GM19025 (cell line): ENCODE data around the gene ACTR10.

Experiments
- ATAC-seq: cut with Tn5 transposase; IDR thresholded peaks from one replicate; pipeline ENCODE4 v1.9.1; 2021; ENCODE audit warnings: mild to moderate bottlenecking, low read depth, moderate library complexity; ENCODE audit not compliant: unreplicated experiment

Gene ACTR10

GRCh38 chr14:58199726-58200479 is at the start of gene ACTR10:
Gene ACTR10, plus strand, starts transcription at chr14:58200149. Its CDS starts 69 bp downstream, at chr14:58200218.
- peak; percentile 93 for ATAC-seq

DNA sequence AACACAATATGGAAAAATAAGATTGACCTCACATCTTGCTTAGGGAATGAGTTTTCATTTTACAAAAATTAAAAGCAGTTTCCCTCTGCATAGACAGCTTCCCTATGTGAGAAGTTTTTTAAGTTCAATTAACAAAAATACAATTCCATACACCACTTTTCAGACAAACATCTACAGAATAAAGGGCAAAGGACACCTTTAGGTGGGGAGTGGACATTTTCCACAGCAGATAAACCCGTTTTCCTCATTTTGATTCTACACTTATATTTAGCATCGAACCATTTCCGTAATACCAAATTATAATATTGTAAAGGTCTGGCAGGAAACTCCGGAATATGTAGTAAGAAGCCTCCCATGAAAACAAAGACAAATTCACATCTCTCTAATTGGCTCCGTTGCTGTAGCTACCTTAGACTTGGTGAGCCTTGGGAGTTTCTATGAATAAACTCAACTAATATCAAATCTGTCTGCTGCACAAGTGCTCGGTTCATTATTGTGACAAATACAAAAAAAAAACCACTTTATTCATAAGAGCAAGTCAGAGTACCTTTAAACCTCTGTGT is 49.6 kb upstream of the ACTR10 start:
- ATAC-seq: no peak

- ATAC-seq: peak; percentile 7
Observed at GRCh38 chr14:58151133-58152013, 48.6 kb upstream of the ACTR10 start.

GRCh38 chr14:58152014-58152857 is 47.7 kb upstream of the ACTR10 start, which contains the start of gene ARMH4:
Gene ARMH4, minus strand, starts transcription at chr14:58152213. Its CDS starts 12,855 bp downstream, at chr14:58139358.
- peak; percentile 93 for ATAC-seq

DNA sequence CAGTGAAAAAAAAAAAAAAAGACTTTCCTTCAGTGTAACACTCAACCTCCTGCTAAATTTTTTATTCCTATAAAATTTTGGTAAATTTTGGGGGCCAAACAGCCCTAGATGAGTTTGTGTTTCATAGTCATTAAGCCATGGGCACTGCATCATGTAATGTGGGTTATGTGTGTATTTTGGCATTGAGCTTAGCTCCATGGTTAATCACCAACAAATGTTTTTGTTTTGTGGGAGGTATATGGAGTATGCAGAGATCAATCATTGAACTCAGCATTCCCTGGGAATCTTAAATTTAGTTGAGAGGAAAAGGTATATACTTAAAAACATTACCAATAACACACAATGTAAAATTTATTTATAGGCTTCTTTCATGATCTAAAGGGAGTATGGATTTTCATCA is 39.4 kb upstream of the ACTR10 start:
- no peak for ATAC-seq

GRCh38 chr14:58166005-58166983 is 33.7 kb upstream of the ACTR10 start:
- ATAC-seq: no peak

DNA sequence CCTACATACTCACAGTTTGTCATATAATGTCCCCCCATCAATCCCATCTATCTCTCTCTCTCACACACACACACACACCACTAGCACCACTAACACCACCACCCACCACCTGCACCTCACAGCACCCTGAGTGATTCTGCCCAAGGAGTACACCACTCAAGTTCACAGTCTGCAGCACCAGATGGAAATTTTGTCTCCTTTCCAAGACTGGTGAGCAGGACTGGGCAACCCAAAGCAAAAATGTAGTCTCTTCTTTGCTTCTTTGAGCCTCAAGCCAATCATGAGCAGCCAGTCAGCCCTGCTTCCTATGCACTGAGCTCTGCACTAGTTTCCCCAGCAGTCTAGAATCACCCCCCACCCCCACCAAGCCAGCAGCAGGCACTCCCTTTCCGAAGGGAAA is 32.9 kb upstream of the ACTR10 start:
- no peak for ATAC-seq

DNA sequence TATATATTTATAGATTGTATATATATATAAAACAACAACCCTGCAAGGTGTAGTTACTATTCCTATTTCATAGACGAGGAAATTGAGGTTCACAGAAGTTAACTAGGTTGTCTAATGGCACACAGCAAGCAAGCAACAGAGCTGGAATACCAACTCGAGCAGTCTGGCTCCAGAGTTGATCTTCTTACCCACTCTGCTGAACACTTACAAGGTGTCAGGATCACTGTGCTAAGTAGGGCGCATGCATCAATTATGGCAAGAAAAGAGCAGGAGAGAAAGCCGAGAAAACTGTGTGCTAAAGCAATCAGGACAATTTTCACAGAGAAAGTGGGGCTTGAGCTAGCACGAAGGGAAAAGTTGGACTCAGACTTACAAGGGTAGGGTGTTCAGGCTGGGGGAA is 32.1 kb upstream of the ACTR10 start:
- ATAC-seq: no peak

- ATAC-seq: peak; percentile 89
Observed at GRCh38 chr14:58171090-58171489, 28.9 kb upstream of the ACTR10 start.

- ATAC-seq: no peak
Observed at GRCh38 chr14:58177125-58177524, 22.8 kb upstream of the ACTR10 start.

DNA sequence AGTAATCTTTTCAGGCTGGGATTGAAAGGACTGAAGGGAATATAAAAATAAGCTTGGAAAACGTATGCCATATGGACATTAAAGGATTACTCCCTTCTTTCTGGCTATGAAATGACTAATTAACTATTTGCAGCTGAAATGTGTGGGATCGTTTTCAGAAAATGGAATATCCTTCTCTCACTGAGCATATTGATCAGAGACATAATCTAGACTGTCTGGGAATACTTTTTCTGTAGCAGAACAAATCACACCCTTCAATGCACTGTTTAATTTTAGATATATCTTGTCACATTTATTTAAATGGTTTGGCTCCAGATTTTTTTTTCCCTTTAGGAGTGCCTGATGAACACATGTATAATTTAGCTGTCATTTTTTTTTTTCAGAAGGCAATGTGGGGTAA is 10.8 kb upstream of the ACTR10 start:
- ATAC-seq: no peak

DNA sequence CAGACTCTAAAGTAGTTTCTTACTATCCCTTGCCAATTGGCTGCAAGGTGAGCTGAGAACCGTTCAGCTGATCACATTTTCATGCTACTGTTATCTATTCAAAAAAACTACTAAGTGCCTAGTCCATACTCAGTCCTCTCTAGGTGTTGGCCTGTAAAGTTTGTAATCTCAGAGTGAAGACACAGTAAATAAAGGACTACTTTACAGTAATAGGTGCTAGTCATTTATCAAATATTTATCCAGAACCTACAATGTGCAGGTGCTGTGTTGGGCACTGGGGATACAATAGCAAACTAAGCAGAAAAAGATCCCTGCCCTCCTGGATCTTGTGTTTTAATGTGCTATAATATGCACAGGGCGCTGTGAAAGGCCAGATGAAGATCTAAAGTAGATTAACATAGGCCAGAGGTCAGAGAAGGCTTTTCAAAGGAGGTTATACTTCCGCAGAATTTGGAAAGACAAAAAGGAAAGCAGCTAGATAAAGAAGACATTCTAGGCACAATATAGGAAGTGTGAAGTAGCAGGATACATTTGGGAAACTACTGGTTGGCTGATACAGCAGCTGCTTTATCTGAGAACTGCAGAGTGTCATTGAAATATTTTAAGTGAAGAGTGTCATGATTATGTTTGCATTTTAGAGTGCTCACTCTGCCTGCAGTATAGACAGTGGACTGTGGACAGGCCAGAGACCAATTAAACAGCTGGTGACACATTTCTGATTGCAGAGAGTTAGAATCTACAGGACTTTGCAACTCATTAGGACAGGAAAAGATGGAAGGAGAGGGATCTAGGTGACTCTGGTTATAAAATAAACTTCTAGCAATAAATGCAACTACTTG is 8.0 kb upstream of the ACTR10 start:
- ATAC-seq: no peak

DNA sequence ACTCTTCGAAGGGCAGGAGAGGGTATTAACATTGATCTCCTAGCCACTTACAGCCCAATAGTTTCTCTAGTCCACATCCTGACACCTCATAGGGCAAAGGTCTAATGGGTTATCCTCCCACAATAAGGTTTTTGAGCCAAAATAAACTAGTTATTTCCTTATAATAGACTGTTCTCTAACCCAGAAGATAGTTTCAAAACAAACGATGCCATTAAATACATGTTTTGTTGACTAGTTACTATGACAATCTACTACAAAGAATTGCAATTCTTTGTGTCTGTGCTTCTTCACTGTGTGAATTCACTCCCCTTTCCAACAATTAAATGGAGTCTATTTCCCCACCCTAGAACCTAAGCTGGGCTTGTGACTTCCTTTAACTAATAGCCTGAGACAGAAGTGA is 6.4 kb upstream of the ACTR10 start:
- ATAC-seq: no peak

GRCh38 chr14:58196198-58196597 is 3.8 kb upstream of the ACTR10 start:
- no peak for ATAC-seq

- ATAC-seq: no peak
Observed at GRCh38 chr14:58198086-58198485, 1.9 kb upstream of the ACTR10 start.

DNA sequence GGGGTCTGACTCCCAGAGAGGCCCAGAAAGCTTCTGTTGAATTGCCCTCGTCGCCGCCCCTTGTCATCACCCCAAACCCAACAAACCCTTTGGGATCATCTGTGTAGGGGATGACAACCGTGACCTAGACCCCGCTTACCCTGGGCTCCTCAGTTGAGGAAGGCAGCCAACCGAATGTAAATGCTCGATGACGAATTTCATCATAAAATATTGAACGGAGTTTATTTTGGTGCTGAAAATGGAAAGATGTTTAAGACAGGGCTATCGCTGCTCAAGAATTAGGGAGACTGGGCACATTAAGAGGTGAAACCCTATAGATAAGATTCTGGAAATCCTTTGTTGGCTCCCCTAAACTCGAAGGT is 512 bp downstream of the ACTR10 start:
- no peak for ATAC-seq

- ATAC-seq: no peak
Observed at GRCh38 chr14:58200846-58201245, 897 bp downstream of the ACTR10 start.

GRCh38 chr14:58213176-58213575 is 13.2 kb downstream of the ACTR10 start:
- no peak for ATAC-seq
